OCI-LY7 (cell line): ENCODE measurements around the gene COPS3.

Experiments used
- EZH2phosphoT487 ChIP-seq: fragments of 200-600 bp; sonication (generic); IDR thresholded peaks from 2 replicates; pipeline ENCODE4 v1.6.1; 2018; ENCODE audit warnings: low read depth, borderline replicate concordance, mild to moderate bottlenecking, mixed run types, antibody characterized with exemption, low read length, moderate library complexity, mixed read lengths
- TF ChIP-seq, protein P1 (sequence below): fragments of 200-600 bp; sonication (generic); conservative IDR thresholded peaks from 2 replicates; pipeline ENCODE4 v1.5.1; 2014; ENCODE audit warnings: mild to moderate bottlenecking, antibody characterized with exemption, low read length, moderate library complexity, mixed read lengths

DNA sequence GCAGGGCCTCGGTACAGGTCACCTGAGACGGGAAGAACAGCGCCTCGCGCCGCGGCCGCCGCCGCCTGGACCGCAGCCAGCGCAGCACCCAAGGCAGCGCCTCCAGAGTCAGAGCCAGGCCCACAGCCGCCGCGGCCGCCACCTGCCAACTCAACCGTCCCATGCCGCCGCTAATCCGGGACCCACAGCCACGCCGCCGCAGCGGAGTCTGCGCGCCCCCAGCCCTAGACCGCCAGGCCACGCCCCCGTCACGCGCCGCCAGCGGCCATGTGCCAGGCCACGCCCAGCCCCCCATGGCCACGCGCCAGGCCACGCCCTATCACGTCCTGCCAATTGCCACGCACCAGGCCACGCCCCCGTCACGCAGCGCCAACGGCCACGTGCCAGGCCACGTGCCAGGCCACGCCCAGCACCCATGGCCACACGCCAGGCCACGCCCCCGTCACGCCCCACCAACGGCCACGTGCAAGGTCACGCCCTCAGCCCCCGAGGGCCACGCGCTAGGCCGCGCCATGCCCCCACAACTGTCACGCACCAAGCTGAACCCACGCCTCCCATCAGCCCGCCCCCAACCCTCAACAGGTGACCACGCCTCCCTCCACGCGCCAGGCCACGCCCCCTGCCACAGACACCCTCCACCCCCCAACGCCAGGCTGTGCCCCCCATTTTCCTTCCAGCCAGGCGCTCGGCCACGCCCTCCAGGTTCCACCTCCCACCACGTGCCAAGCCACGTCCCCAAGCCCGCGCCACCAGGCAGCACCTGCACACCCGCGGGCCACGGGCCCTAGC is 74.7 kb downstream of the COPS3 start, which contains the start of gene PLD6:
- TF ChIP-seq, protein P1, sequence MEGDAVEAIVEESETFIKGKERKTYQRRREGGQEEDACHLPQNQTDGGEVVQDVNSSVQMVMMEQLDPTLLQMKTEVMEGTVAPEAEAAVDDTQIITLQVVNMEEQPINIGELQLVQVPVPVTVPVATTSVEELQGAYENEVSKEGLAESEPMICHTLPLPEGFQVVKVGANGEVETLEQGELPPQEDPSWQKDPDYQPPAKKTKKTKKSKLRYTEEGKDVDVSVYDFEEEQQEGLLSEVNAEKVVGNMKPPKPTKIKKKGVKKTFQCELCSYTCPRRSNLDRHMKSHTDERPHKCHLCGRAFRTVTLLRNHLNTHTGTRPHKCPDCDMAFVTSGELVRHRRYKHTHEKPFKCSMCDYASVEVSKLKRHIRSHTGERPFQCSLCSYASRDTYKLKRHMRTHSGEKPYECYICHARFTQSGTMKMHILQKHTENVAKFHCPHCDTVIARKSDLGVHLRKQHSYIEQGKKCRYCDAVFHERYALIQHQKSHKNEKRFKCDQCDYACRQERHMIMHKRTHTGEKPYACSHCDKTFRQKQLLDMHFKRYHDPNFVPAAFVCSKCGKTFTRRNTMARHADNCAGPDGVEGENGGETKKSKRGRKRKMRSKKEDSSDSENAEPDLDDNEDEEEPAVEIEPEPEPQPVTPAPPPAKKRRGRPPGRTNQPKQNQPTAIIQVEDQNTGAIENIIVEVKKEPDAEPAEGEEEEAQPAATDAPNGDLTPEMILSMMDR: no peak
- TF ChIP-seq EZH2phosphoT487: no peak
